IPS-20b (cell line): ENCODE results near the gene STT3B.

ENCODE experiments used
- H3K27ac ChIP-seq: one replicate; pipeline ENCODE4 v1.5.1; 2013; ENCODE audit warnings: low read length
- H3K27me3 ChIP-seq: 2 replicates; pipeline ENCODE4 v1.6.1; 2013; ENCODE audit warnings: mild to moderate bottlenecking, low read length, inconsistent platforms; ENCODE audit not compliant: insufficient read depth
- H3K36me3 ChIP-seq: 2 replicates; pipeline ENCODE4 v1.6.1; 2013; ENCODE audit warnings: low read depth, mild to moderate bottlenecking, inconsistent platforms, low read length, moderate library complexity; ENCODE audit not compliant: insufficient read depth
- H3K4me1 ChIP-seq: 2 replicates; pipeline ENCODE4 v1.6.1; 2013; ENCODE audit warnings: mild to moderate bottlenecking, control low read depth, inconsistent platforms, low read length, moderate library complexity; ENCODE audit not compliant: insufficient read depth
- H3K4me3 ChIP-seq: 2 replicates; pipeline ENCODE4 v1.5.1; 2013; ENCODE audit warnings: mild to moderate bottlenecking, low read length, inconsistent platforms
- H3K9ac ChIP-seq: 2 replicates; pipeline ENCODE4 v1.6.1; 2013; ENCODE audit warnings: low read depth, mild to moderate bottlenecking, inconsistent platforms, low read length, moderate library complexity
- H3K9me3 ChIP-seq: 2 replicates; pipeline ENCODE4 v1.6.1; 2013; ENCODE audit warnings: mild to moderate bottlenecking, low read depth, low read length, inconsistent platforms; ENCODE audit not compliant: insufficient read depth

The STT3B gene

GRCh38 chr3:31613177-31613576 lies 80.5 kb downstream of the STT3B start:
- H3K36me3 ChIP-seq, result peaks cover 4% of the 10 kb centered on the region

GRCh38 chr3:31613654-31614053 lies 80.9 kb downstream of the STT3B start:
- no peaks in the 10 kb centered on the region for H3K9me3 ChIP-seq
- H3K27ac ChIP-seq, result no peak overlapping the region
- no peaks in the 10 kb centered on the region for H3K27me3 ChIP-seq
- no peak overlapping the region for H3K9ac ChIP-seq
- no peak overlapping the region for H3K4me3 ChIP-seq
- H3K36me3 ChIP-seq, result peaks cover 7% of the 10 kb centered on the region
- peaks cover 16% of the 10 kb centered on the region; the same call in 1 of the 2 replicates for H3K4me1 ChIP-seq

More at GRCh38 chr3:31613177-31613576, 80.5 kb downstream of the STT3B start:
- Histone ChIP-seq H3K27ac (no peak overlapping the region), H3K27me3 (no peaks in the 10 kb centered on the region), H3K9me3 (no peaks in the 10 kb centered on the region), H3K4me1 (peaks cover 16% of the 10 kb centered on the region; the same call in 1 of the 2 replicates), H3K9ac (no peak overlapping the region), H3K4me3 (no peak overlapping the region)

GRCh38 chr3:31614162-31614921 lies 81.6 kb downstream of the STT3B start:
- H3K9me3 ChIP-seq, result no peaks in the 10 kb centered on the region
- no peaks in the 10 kb centered on the region for H3K27me3 ChIP-seq
- H3K4me1 ChIP-seq, result peaks cover 16% of the 10 kb centered on the region; the same call in 1 of the 2 replicates
- no peak overlapping the region for H3K4me3 ChIP-seq
- no peak overlapping the region for H3K9ac ChIP-seq
- no peak overlapping the region for H3K27ac ChIP-seq
- peaks cover 13% of the 10 kb centered on the region for H3K36me3 ChIP-seq

DNA sequence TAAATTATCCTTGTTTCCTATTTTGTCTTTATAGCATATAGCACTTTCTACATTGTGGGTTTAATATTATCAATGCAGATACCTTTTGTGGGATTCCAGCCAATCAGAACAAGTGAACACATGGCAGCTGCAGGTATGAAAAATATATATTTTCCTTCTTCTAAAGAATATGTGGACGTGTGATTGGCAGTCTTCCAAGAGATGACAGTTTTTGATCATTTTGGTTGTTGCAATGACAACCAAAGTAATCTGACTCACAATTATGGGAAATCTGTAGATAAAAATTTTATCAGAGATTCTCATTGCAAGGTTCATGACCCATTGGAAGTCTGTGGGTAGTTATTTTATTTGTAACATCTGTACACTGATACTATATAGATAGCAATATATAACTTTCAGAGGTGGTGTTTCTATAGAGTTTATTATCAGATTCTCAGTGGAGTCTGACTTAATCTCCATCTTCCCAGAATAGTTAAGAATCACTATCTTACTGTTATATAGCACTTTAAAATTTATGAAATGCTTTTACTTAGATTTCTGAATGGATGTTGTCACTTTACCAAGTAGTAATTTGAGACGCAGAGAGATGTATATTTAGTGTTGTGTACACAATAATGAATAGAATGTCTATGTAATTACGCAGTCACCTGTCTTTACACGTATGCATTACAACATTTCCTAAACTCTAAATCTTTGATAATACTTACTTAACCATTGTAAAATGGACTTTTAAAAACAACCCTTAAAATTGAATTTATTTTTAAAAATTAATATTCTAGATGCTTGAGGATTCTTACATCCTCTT lies 82.5 kb downstream of the STT3B start:
- Histone ChIP-seq H3K27ac (no peak overlapping the region), H3K9ac (no peak overlapping the region), H3K36me3 (peaks cover 18% of the 10 kb centered on the region), H3K4me3 (no peak overlapping the region), H3K9me3 (no peaks in the 10 kb centered on the region), H3K4me1 (peaks cover 16% of the 10 kb centered on the region; the same call in 1 of the 2 replicates), H3K27me3 (no peaks in the 10 kb centered on the region)

DNA sequence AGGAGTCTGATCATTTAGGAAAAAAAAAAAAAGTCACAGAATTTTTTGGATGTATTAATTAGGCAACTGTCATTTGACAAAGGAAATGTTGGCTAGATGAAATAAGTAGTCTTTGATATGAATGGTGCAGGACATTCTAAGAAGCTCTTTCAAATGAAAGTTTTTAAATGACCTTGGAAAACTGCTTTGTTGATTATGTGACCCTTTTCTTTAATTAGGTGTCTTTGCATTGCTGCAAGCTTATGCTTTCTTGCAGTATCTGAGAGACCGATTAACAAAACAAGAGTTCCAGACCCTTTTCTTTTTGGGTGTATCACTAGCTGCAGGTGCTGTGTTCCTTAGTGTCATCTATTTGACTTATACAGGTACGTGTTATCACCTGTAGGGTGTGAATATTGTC lies 84.0 kb downstream of the STT3B start:
- no peaks in the 10 kb centered on the region for H3K9me3 ChIP-seq
- H3K36me3 ChIP-seq, result peaks cover 29% of the 10 kb centered on the region
- H3K9ac ChIP-seq, result no peak overlapping the region
- H3K27ac ChIP-seq, result no peak overlapping the region
- H3K27me3 ChIP-seq, result no peaks in the 10 kb centered on the region
- H3K4me1 ChIP-seq, result peaks cover 16% of the 10 kb centered on the region; the same call in 1 of the 2 replicates
- H3K4me3 ChIP-seq, result no peak overlapping the region

DNA sequence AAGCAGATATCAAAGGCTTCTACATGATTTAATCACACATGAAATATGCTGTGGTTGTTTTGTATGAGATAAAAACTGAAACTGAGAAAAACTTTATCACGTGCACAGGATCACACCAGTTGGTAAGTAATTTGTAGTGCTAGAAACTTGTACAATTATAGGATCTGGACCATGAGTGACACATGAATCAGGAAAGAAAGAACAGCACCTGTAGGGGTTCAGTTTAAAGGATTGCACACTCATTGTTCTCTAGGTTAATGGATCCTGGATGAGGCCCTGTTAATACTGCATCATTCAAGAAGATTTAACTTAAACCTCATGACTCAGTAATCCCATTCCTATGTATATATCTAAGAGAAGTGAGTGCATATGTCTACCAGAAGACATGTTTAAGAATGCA lies 87.9 kb downstream of the STT3B start:
- H3K4me1 ChIP-seq, result peaks cover 27% of the 10 kb centered on the region
- H3K36me3 ChIP-seq, result peaks cover 46% of the 10 kb centered on the region
- H3K27ac ChIP-seq, result no peak overlapping the region
- H3K9me3 ChIP-seq, result no peaks in the 10 kb centered on the region
- no peak overlapping the region for H3K9ac ChIP-seq
- no peak overlapping the region for H3K4me3 ChIP-seq
- H3K27me3 ChIP-seq, result no peaks in the 10 kb centered on the region

GRCh38 chr3:31621314-31621713 lies 88.6 kb downstream of the STT3B start:
- no peak overlapping the region for H3K4me3 ChIP-seq
- H3K9ac ChIP-seq, result no peak overlapping the region
- H3K27me3 ChIP-seq, result no peaks in the 10 kb centered on the region
- H3K27ac ChIP-seq, result no peak overlapping the region
- H3K4me1 ChIP-seq, result peaks cover 26% of the 10 kb centered on the region
- H3K9me3 ChIP-seq, result no peaks in the 10 kb centered on the region
- peaks cover 51% of the 10 kb centered on the region for H3K36me3 ChIP-seq

- Histone ChIP-seq H3K9ac (no peak overlapping the region), H3K27ac (no peak overlapping the region), H3K9me3 (no peaks in the 10 kb centered on the region), H3K36me3 (peaks cover 63% of the 10 kb centered on the region), H3K27me3 (no peaks in the 10 kb centered on the region), H3K4me1 (peaks cover 20% of the 10 kb centered on the region), H3K4me3 (no peak overlapping the region)
These were observed 90.0 kb downstream of the STT3B start for GRCh38 chr3:31622636-31623288.

GRCh38 chr3:31624083-31624709 lies 91.5 kb downstream of the STT3B start:
- H3K9ac ChIP-seq, result no peak overlapping the region
- H3K36me3 ChIP-seq, result peaks cover 61% of the 10 kb centered on the region
- H3K27ac ChIP-seq, result no peak overlapping the region

DNA sequence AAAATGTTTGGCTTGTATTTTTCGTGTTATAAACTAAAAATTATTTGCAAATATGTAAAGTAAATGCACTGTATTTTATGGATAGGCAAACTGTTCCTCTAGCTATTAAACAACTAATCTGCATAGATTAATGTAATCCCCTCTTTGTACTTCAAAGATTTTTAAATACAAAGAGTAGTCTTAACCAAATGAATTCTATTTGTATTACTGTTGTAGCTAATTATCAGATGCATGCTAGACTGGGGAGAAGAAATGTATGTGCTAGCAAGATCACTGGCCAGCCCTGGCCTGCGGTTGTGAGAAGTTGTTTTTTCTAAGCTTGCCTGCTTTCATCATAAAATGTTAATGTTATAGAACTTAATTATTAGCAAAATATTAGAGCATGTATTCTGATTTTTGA lies 92.6 kb downstream of the STT3B start:
- no peak overlapping the region for H3K9ac ChIP-seq
- no peak overlapping the region for H3K27ac ChIP-seq
- peak overlapping the region; percentile 28; the same call in 1 of the 2 replicates for H3K4me3 ChIP-seq
- H3K9me3 ChIP-seq, result no peaks in the 10 kb centered on the region
- H3K36me3 ChIP-seq, result peaks cover 65% of the 10 kb centered on the region
- no peaks in the 10 kb centered on the region for H3K27me3 ChIP-seq
- peaks cover 20% of the 10 kb centered on the region for H3K4me1 ChIP-seq

More at GRCh38 chr3:31624083-31624709, 91.5 kb downstream of the STT3B start:
- Histone ChIP-seq H3K27me3 (no peaks in the 10 kb centered on the region), H3K4me1 (peaks cover 20% of the 10 kb centered on the region), H3K9me3 (no peaks in the 10 kb centered on the region), H3K4me3 (no peak overlapping the region)

GRCh38 chr3:31629054-31629453 lies 96.3 kb downstream of the STT3B start:
- H3K27ac ChIP-seq, result no peak overlapping the region
- H3K9me3 ChIP-seq, result no peaks in the 10 kb centered on the region
- H3K9ac ChIP-seq, result no peak overlapping the region
- H3K27me3 ChIP-seq, result no peaks in the 10 kb centered on the region
- no peak overlapping the region for H3K4me3 ChIP-seq
- H3K4me1 ChIP-seq, result peaks cover 20% of the 10 kb centered on the region
- H3K36me3 ChIP-seq, result peaks cover 65% of the 10 kb centered on the region
